NOMO-1 (cell line): ENCODE data around the gene HSPB1.
A peak's percentile ranks its signal among the peaks of the same experiment; 100 is the strongest.
"Not testable (repeated sequence)": the region's sequence is repeated elsewhere in the genome, so short reads cannot be mapped to it uniquely, and the experiment has no call there.

Source experiments
- DNase-seq, 2 experiments: peaks; one replicate each; lab custom pipeline; 2025; ENCODE audit not compliant: unreplicated experiment in 2 of 2; lab: John Stamatoyannopoulos, UW

HSPB1 gene

DNA sequence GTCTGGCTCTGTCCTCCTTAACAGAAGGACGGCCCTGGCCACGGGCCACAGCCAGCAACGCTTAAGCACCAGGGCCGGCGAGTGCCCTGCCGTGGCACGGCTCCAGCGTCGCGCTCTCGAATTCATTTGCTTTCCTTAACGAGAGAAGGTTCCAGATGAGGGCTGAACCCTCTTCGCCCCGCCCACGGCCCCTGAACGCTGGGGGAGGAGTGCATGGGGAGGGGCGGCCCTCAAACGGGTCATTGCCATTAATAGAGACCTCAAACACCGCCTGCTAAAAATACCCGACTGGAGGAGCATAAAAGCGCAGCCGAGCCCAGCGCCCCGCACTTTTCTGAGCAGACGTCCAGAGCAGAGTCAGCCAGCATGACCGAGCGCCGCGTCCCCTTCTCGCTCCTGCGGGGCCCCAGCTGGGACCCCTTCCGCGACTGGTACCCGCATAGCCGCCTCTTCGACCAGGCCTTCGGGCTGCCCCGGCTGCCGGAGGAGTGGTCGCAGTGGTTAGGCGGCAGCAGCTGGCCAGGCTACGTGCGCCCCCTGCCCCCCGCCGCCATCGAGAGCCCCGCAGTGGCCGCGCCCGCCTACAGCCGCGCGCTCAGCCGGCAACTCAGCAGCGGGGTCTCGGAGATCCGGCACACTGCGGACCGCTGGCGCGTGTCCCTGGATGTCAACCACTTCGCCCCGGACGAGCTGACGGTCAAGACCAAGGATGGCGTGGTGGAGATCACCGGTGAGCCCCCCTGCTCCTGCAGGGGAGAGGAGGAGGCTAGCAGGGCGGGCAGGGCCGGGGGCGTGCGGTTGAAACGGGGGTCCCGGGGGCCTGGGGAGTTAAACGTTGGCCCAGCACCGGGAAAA, at the start of gene HSPB1:
HSPB1 (plus strand) TSS at position 327 of the 855 bp plus-strand sequence; CDS start at position 367, 40 bp downstream.
- DNase-seq = peak; percentile 97 to 98

DNA sequence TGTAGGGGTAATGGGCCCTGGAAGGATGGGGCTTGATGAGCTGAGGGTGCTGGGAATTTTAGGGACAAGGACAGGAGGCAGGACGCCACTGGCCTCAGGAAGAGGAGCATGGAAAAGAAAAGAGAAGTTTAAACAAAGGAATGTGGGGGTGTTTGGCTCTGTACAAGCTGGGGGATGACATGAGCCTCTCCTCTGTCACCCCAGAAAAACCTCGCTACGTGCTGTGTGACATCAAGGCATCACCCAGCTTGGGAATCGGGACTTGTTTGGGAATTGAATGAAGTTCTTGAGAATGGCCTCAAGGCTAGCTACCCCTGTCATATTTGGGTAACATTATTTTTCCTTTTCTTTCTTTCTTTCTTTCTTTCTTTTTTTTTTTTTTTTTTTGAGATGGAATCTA, 47.7 kb upstream of the HSPB1 start:
- no peak for DNase-seq

DNA sequence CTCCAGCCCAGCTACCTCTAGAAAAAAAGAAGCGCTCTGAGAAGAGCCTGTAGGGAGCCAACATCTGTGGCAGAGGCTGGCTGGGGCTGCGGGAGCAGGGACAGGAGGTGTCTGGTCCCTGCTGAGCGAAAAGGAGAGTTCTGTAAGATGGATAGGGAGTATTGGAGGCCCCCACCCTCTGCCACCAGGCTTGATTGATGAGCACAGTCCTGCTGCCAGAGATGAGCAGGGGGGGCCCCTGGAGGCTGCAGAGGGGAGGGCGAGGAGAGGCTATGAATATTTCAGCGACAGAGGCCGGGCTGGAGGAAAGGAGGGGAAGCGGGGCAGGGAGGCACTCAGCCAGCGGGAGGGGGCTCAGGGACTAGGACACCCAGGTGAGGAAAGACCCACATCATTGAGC, 44.5 kb upstream of the HSPB1 start:
- no peak for DNase-seq

DNA sequence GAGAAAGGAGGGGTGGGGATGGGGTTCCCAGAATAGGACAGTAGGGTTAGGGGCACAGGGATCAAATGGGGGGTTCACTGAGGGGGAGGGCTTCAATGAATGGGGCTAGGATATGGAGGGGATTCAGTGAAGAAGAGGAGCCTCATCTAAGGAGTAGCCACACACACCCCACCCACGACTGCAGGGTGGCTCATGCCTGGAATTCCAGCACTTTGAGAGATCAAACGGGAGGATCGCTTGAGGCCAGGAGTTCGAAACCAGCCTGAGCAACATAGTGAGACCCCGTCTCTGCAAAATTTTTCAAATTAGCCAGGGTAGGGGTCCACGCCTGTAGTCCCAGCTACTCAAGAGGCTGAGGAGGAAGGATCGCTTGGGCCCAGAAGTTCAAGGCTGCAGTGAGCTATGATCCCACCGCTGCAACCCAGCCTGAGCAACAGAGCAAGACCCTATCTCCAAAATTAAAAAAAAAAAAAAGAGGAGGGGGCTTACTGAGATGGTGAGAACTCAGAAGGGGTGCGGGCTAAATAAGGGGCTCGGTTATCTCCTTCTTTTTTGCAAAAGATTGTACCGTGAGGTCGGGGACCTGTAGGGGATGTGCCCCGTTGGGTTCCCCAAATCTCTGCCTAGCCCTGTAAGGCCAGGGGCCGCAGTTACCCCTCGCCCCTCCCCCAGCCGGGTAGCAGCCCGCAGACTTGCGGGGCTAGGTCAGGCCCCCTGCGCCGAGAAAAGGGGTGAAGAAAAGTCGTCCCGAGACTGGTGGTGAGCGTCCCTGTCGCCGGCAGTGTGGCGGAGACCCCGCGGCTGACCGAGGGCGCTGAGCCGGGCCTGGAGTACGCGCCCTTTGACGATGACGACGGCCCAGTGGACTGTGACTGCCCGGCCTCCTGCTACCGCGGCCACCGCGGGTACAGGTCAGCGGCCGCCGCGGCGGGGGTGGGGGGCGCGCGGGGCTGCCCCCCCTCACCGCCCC, 43.1 kb upstream of the HSPB1 start:
- DNase-seq = no peak

DNA sequence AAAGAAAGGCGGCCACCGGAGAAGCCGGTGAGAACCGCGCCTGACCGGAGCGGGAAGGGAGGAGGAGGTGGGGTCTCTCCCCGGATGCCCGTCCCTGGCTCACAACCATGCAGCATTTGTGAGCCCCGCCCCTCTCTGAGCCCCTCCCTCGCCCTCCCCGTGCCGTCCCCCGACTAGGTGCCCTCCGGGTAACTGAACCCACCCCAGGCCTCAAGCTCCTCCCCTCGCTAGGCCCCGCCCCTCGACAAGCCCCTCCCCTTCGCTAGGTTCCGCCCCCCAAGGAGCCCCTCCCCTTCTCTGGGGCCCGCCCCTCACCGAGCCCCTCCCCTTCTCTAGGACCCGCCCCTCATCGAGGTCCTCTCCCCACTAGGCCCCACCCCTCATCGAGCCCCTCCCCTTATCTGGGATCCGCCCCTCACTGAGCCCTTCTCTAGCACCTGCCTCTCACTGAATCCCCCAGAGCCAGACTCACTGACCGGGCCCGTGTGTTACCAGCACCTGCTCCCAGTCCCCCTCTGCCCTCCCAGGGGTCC, 42.2 kb upstream of the HSPB1 start:
- no peak for DNase-seq

DNA sequence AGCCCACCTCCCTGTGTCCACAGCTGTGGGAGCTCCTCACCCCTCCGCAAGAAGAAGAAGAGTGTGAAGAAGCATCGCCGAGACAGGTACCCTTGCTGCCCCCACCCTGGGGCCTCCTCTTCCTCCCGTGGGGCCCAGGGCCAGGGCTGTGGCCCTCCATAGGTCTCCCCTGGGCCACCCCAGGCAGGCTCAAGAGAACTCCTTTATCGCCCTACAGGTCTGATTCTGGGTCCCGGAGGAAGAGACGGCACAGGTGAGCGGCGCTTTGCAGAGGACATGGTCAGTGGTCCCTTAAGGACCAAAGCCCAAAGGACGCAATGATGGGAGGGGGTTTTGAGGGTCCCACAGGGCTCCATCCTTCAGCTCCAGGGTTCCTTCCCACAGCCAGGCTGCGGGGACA, 41.1 kb upstream of the HSPB1 start:
- no peak for DNase-seq

DNA sequence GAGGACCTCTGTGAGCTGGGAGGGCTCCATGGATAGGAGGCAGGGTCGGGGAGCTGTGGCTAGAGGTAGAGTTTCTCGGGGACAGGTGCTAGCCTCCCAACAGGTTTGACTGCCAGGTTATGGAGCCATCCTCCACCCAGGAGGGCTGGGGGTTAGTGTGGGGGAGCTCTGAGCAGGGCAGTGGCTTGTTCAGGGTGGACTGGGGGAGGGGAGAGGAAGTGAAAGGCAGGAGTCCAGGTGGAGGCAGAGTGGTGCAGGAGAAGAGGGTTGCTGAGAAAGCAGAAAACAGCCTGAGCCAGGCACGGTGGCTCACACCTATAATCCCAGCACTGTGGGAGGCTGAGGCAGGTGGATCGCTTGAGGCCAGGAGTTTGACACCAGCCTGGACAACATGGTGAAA, 40.5 kb upstream of the HSPB1 start:
- no peak for DNase-seq

DNA sequence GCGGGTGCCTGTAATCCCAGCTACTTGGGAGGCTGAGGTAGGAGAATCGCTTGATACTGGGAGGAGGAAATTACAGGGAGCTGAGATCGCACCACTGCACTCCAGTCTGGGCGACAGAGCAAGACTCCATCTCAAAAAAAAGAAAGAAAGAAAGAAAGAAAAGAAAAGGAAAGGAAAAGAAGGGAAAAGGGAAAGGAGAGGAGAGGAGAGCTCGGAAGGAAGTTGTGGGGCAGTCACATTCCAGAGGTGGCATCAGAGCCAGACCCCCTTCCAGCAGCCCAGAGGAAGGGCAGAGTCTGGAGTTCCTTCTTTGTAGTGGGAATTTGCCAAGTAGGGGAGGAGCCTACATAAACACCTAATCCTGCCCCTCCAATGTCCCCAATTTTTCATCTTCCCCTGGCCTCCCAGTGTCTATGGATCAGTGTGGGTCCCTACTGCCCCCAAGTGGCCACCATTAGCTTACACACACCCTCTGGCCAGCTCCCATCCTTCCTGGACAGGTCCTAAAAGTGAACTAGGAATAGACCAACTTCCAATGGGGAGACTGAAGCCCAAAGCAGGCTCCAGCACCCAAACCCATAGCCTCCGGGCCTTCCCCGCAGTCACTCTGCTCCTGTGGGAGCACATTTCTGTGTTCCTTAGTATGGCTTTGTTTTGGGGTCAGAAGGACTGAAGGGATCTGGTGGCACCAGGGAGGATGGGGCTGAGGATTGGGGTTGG, 39.6 kb upstream of the HSPB1 start:
- DNase-seq = peak; percentile 57 to 77

DNA sequence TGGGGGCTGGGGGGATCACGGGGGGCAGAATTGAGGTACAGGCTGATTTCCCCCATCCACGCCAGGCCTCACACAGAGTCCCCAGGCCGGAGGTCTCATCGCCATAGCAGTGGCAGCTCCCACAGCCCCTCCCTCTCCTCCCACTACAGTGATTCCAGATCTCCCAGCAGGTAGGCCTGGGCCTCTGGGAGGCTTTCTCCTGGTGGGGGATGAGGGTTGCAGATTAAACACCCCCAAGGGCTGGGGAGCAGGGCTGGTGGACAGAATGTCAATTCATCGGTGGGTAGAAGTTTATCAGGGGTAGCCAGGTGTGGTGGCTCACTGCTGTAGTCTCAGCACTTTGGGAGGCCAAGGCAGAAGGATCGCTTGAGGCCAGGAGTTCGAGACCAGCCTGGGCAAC, 37.2 kb upstream of the HSPB1 start:
- no peak for DNase-seq

DNA sequence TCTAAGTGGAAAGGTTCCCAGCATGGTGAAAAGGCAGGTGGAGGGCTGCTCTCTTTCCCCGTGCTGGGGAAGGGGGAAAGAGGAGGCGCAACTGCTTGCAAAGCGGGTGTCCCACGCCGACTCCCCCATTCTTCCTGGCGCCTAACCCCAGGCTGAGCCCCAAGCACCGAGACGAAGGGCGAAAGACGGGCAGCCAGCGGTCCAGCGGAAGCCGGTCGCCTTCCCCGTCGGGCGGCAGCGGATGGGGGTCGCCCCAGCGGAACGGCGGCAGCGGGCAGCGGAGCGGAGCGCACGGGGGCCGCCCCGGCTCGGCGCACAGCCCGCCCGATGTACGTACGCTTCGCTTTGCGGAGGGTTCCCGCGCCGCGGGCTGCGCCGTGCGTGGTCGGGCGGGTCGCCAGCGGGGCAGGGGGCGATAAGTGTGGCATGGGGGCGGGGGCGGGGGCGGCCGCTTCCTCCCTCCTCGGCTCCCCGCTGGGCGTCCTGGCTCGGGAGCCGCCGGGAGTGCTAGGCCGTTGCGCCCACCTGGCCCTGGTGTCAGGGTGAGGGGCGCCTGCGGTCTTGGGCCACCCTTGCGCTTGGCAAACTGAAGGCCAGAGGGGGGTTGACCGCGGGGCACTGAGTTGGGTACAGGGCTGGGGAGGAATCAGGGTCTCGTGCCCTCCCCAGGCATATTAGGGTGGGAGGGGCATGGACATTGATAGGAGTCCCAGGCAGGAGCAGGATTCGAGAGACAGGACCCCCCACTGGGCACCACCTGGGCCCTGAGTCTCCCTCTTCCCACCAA, 35.2 kb upstream of the HSPB1 start:
- DNase-seq = peak in 1 of 2 experiments; percentile 60

DNA sequence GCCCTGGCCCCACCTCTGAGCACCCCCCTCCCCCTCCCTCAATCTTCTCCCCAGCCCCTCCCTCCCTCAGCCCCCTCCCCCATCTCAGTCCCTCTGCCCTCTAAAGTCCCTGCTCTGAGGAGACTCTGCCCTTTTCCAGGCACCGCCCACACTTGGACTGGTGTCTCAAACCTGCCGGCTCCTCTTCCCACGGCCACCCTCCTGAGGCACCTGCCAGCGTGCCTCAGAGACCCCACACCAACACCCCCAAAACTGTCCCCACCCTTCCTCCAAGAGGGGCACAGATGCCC, 34.6 kb upstream of the HSPB1 start:
- DNase-seq = no peak

DNA sequence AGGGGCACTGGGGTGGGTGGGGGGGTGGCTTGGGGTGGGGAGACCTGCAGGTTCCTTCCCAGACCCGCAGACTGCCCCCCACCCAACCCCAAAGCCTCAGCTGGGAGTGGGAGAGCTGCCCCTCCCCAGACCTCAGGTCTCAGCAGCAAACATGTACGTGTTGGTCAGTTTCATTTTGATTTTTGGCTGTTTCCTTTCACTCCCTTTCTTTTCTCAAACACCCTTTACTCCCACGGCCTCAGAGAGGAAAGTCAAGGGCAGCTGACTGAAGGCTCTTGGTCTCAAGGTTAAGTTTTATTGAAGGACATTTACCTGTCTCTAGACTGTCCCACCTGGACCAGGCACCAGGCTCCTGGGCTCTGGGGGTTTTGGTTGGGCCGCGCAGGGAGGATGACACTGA, 34.1 kb upstream of the HSPB1 start:
- no peak for DNase-seq

DNA sequence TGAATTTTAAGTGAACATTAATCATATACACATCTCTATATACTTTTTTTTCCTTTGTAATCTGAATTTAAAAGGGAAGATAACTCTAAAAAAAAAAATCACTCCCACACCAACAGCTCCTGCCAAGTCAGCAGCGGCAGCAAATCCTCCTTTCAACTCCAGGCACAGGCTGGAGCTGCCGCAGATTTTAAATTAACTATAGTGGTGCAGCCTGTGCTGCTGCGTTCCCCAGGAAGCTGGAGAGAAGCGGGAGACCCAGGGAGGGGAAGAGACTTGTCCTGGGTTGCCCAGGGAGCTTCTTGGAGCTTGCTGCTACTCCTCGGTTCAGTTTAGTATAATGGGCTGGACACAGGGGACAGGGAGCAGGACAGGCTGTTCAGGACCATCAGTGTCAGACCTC, 32.6 kb upstream of the HSPB1 start:
- DNase-seq = no peak

DNA sequence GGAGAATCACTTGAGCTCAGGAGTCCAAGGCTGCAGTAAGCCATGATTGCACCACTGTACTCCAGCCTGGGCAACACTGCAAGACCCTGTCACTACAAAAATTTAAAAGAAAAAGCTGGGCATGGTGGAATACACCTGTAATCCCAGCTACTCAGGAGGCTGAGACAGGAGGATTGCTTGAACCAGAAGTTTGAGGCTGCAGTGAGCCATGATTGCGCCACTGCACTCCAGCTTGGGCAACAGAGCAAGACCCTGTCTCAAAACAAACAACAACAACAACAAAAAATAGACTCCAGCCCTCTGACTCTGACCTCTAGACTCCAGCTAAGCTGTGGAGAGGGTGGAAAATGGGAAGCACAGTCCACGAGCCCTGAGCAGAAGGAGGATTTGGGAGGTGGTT, 31.1 kb upstream of the HSPB1 start:
- DNase-seq = not testable (repeated sequence)

DNA sequence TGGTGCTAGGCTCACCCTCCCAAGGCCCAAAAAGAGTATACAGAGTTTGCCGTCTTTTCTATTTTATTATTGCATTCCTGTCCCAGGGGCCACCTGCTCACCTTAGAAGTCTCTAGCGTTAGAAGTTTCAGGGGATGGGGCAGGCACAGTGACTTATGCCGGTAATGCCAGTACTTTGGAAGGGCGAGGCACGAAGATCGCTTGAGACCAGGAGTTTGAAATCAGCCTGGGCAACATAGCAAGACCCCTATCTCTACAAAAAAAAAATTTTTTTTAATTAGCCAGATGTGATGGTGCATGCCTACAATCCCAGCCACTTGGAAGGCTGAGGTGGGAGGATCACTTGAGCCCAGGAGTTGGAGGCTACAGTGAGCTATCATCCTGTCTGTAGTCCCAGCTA, 30.3 kb upstream of the HSPB1 start:
- DNase-seq = no peak

DNA sequence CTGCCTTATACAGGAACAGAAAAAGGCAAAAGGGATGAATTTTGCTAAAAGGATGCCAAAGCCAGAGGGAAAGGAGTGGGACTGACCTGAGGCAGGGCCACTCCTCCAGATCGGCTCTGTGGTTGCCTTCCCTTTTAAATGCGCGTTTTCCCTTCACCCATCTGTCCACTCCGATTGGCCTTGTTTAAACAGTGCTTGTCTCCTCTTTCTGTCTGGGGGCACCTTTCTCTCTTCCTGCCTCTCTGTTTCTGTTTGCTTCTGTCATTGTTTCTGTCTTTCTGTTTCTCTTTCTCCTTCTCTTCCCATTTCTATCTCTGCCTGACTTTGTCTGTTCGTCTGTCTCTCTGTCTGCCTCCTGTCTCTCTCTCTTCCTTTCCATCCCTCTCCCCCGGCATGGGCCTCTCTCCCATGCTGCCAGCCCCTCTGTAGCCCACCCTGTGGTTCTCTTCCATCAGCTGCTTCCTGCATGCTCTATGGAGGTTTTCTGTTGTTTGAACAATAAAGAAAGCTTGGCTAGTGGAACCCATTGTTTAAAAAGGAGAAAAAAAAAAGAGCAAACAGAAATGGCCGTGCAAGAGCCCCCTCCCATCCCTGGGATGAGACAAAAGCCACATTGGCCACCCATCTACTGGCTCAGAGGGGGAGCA, 29.5 kb upstream of the HSPB1 start:
- DNase-seq = no peak

DNA sequence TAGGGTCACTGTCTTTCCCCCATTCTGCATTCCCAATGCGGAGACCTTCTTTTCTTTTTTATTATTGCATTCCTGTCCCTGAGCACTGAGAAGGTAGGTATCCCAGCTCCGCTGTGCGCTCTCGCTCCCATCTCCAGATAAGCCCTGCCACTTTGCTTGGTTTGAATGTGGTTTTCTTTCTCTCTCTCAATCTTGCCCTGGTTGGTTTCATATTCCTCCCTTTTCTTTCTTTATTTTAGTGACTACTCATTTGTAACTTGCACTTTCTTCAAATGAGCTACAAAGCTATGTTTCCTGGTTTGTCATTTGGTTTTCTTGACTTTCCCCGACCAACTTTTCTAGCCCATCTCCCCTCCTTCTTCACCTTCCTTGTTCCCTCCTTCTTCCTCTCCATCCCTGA, 29.0 kb upstream of the HSPB1 start:
- DNase-seq = no peak

DNA sequence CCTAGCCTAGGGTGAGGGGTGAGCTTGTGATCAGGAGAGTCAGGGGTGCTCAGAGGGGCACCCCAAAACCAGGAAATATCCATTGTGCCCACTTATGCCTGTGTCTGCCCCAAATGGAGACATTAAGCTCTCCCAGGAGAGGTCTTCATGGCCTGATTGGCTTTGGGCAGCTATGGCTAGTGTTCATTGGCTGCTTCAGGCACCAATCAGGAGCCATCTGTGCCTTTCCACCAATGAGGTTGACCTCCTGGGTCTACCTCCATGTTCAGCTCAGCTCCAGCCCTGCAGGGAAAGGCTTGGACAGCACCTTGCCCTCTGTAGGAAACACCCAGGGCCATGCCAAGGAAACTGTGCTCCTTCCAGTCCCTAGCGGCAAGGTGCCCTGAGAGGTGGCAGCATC, 23.9 kb upstream of the HSPB1 start:
- no peak for DNase-seq

DNA sequence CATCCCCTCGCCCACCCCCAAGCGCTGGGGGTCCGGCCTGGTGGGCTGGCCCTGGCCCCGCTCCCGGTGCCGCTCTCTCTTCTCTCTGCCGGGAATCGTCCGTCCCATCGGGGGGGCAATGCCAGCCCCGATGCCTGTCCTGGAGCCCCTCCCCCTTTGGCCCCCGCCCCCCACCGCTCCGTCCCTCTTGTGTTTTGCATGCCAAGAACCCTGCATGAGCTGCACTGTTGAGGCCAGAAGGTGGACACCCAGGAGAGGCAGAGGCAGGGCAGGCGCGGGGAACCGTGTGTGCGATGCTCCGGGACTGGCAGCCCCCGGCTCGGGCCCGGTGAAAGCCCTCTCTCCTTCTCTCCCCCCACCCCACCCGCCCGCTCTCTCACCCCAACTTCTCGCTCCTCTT, 22.1 kb upstream of the HSPB1 start:
- DNase-seq = no peak
